Measurements from ENCODE around the gene PARP6. TPM values are rescaled to one million over a fixed set of nuclear protein-coding genes. Genes with fewer than 3 reads are reported as not detected.

The PARP6 gene
- total RNA-seq, 1 experiment from 2014 or later: 85.7 TPM

- POLR2A ChIA-PET: no interaction called here
- Histone ChIP-seq H3K9me3 (ENCODE audit: control insufficient read depth, insufficient read depth, low read depth, low read length) (no peaks in the 10 kb centered on the region), H3K36me3 (ENCODE audit: control insufficient read depth, insufficient read depth, low read length) (peaks cover 4% of the 10 kb centered on the region), H3K27ac (ENCODE audit: low read length) (no peak overlapping the region), H3K4me1 (ENCODE audit: control insufficient read depth, insufficient read depth, low read length) (peaks cover 13% of the 10 kb centered on the region), H3K27me3 (ENCODE audit: control insufficient read depth, insufficient read depth, low read length) (no peaks in the 10 kb centered on the region; the same call in 1 of the 2 replicates), H3K4me3 (ENCODE audit: low read depth in 2 of 2, low read length in 2 of 2) (no peak overlapping the region)
- intact Hi-C loops (cut with micrococcal nuclease; ENCODE audit: unreplicated experiment): no loop called here
- CTCF ChIA-PET: no interaction called here
- TF ChIP-seq SIN3A (IDR thresholded peaks at IDR 0.05; ENCODE audit: borderline replicate concordance, insufficient read depth, low read depth, low read length) (no peak), POLR2AphosphoS5 (IDR thresholded peaks at IDR 0.05; ENCODE audit: low read depth, low read length) (no peak), TCF7L2 (IDR thresholded peaks at IDR 0.05; ENCODE audit: low read depth, low read length) (no peak), CTCF (IDR thresholded peaks at IDR 0.05) (no peak), REST (IDR thresholded peaks at IDR 0.05; ENCODE audit: insufficient read depth in 1 of 2, low read depth in 2 of 2, low read length in 1 of 2) (no peak)
- in situ Hi-C loops (cut with HindIII; ENCODE audit: low pct_unique_long_range_greater_than_20kb, low sequenced_read_pairs): no loop called here
- no peak for DNase-seq (ENCODE audit: low read depth, low spot score)
- ATAC-seq: no peak
- no TSS peak for BruUV-seq (replicated peaks)
Observed at GRCh38 chr15:72193836-72194396, 78.4 kb downstream of the PARP6 start.

DNA sequence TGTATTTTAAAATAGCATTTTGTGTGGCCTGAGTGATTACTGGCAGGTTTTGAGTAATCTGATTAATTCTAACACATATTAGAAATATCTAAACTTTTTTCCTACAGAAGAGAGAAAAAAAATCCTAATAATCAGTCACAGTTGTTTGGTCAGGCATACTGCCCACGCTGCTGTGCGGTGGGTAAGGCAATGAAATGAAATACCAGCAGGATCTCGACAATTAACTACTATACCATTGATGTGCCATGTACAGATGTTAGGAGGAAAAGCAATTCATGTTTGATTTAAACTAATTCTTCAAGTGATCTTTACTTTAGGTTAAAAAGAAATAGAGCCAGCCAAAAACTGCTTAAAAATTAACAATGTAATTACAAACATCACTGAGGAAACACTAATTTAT, 79.9 kb downstream of the PARP6 start:
- Histone ChIP-seq H3K27ac (ENCODE audit: low read length) (no peak overlapping the region), H3K27me3 (ENCODE audit: control insufficient read depth, insufficient read depth, low read length) (no peaks in the 10 kb centered on the region; the same call in 1 of the 2 replicates), H3K36me3 (ENCODE audit: control insufficient read depth, insufficient read depth, low read length) (no peaks in the 10 kb centered on the region), H3K4me1 (ENCODE audit: control insufficient read depth, insufficient read depth, low read length) (peaks cover 4% of the 10 kb centered on the region; the same call in 1 of the 2 replicates), H3K9me3 (ENCODE audit: control insufficient read depth, insufficient read depth, low read depth, low read length) (no peaks in the 10 kb centered on the region), H3K4me3 (ENCODE audit: low read depth in 2 of 2, low read length in 2 of 2) (no peak overlapping the region)
- CTCF ChIA-PET: no interaction called here
- POLR2A ChIA-PET: no interaction called here
- intact Hi-C loops (cut with micrococcal nuclease; ENCODE audit: unreplicated experiment): no loop called here
- BruUV-seq (replicated peaks): no TSS peak
- TF ChIP-seq SIN3A (IDR thresholded peaks at IDR 0.05; ENCODE audit: borderline replicate concordance, insufficient read depth, low read depth, low read length) (no peak), TCF7L2 (IDR thresholded peaks at IDR 0.05; ENCODE audit: low read depth, low read length) (no peak), REST (IDR thresholded peaks at IDR 0.05; ENCODE audit: insufficient read depth in 1 of 2, low read depth in 2 of 2, low read length in 1 of 2) (no peak), CTCF (IDR thresholded peaks at IDR 0.05) (no peak), POLR2AphosphoS5 (IDR thresholded peaks at IDR 0.05; ENCODE audit: low read depth, low read length) (no peak)
- in situ Hi-C loops (cut with HindIII; ENCODE audit: low pct_unique_long_range_greater_than_20kb, low sequenced_read_pairs): no loop called here
- DNase-seq (ENCODE audit: low read depth, low spot score) (no peak), ATAC-seq (no peak)
